H9 (cell line): ENCODE data around the gene KRT13. TPM values are rescaled to one million over a fixed set of nuclear protein-coding genes. Genes with fewer than 3 reads are reported as not detected.
A peak's percentile ranks its signal among the peaks of the same experiment; 100 is the strongest.

ENCODE experiments used
- DNase-seq: peaks from one replicate; pipeline ENCODE4 v3.0.0-alpha.2; 2017
- H2AFZ ChIP-seq: one replicate; pipeline ENCODE4 v1.6.1; 2013; ENCODE audit warnings: mild to moderate bottlenecking, low read length, control low read depth, moderate library complexity
- H2AK5ac ChIP-seq: 2 replicates; pipeline ENCODE4 v1.6.1; 2013; ENCODE audit warnings: low read length, control low read depth, mixed read lengths; ENCODE audit not compliant: insufficient read length
- H2BK120ac ChIP-seq: one replicate; pipeline ENCODE4 v1.6.1; 2013; ENCODE audit warnings: low read depth, mild to moderate bottlenecking, low read length, control low read depth, inconsistent platforms; ENCODE audit not compliant: poor library complexity, severe bottlenecking
- H2BK12ac ChIP-seq: 2 replicates; pipeline ENCODE4 v1.6.1; 2013; ENCODE audit warnings: low read length, control low read depth, mixed read lengths, low read depth; ENCODE audit not compliant: insufficient read length
- H2BK15ac ChIP-seq: 2 replicates; pipeline ENCODE4 v1.6.1; 2013; ENCODE audit warnings: low read depth, low read length, control low read depth
- H2BK20ac ChIP-seq: one replicate; pipeline ENCODE4 v1.6.1; 2013; ENCODE audit warnings: low read depth, mild to moderate bottlenecking, low read length, control low read depth, inconsistent platforms; ENCODE audit not compliant: poor library complexity, severe bottlenecking
- H2BK5ac ChIP-seq: 2 replicates; pipeline ENCODE4 v1.6.1; 2013; ENCODE audit warnings: low read length, control low read depth, mixed read lengths; ENCODE audit not compliant: insufficient read length
- H3K14ac ChIP-seq: 2 replicates; pipeline ENCODE4 v1.6.1; 2013; ENCODE audit warnings: low read length, control low read depth; ENCODE audit not compliant: insufficient read depth
- H3K18ac ChIP-seq: 2 replicates; pipeline ENCODE4 v1.6.1; 2013; ENCODE audit warnings: low read depth, mild to moderate bottlenecking, mixed read lengths, low read length, control low read depth; ENCODE audit not compliant: insufficient read length
- H3K23ac ChIP-seq: 2 replicates; pipeline ENCODE4 v1.6.1; 2013; ENCODE audit warnings: low read length, control low read depth, mixed read lengths, low read depth; ENCODE audit not compliant: insufficient read length
- H3K23me2 ChIP-seq: 2 replicates; pipeline ENCODE4 v1.6.1; 2013; ENCODE audit warnings: low read depth, mild to moderate bottlenecking, mixed read lengths, low read length, control low read depth; ENCODE audit not compliant: insufficient read length, poor library complexity, severe bottlenecking
- H3K27ac ChIP-seq: 2 replicates; pipeline ENCODE4 v1.5.1; 2013; ENCODE audit warnings: low read length, control low read depth, mixed read lengths, low read depth; ENCODE audit not compliant: insufficient read length
- H3K27me3 ChIP-seq: 2 replicates; pipeline ENCODE4 v1.6.1; 2013; ENCODE audit warnings: low read length, control low read depth, inconsistent platforms; ENCODE audit not compliant: insufficient read depth
- H3K4ac ChIP-seq: 2 replicates; pipeline ENCODE4 v1.6.1; 2013; ENCODE audit warnings: low read depth, mild to moderate bottlenecking, control low read depth, inconsistent platforms, low read length, moderate library complexity
- H3K4me1 ChIP-seq: 2 replicates; pipeline ENCODE4 v1.6.1; 2013; ENCODE audit warnings: low read length, control low read depth, inconsistent platforms; ENCODE audit not compliant: insufficient read depth
- H3K4me2 ChIP-seq: 2 replicates; pipeline ENCODE4 v1.6.1; 2013; ENCODE audit warnings: low read length, control low read depth, mixed read lengths; ENCODE audit not compliant: insufficient read length, insufficient read depth
- H3K56ac ChIP-seq: 2 replicates; pipeline ENCODE4 v1.6.1; 2013; ENCODE audit warnings: low read depth, mild to moderate bottlenecking, mixed read lengths, low read length, control low read depth; ENCODE audit not compliant: insufficient read length
- H3K79me1 ChIP-seq: 2 replicates; pipeline ENCODE4 v1.6.1; 2013; ENCODE audit warnings: low read depth, mild to moderate bottlenecking, moderate library complexity, low read length, control low read depth, inconsistent platforms; ENCODE audit not compliant: insufficient read depth, poor library complexity, severe bottlenecking
- H3K79me2 ChIP-seq: 2 replicates; pipeline ENCODE4 v1.6.1; 2013; ENCODE audit warnings: low read length, control low read depth, inconsistent platforms; ENCODE audit not compliant: insufficient read depth
- H3K9ac ChIP-seq: 2 replicates; pipeline ENCODE4 v1.6.1; 2013; ENCODE audit warnings: low read length, control low read depth, mixed read lengths; ENCODE audit not compliant: insufficient read length; ENCODE audit errors: extremely low read depth
- H3K9me3 ChIP-seq: one replicate; pipeline ENCODE4 v1.6.1; 2013; ENCODE audit warnings: low read depth, low read length, inconsistent platforms; ENCODE audit not compliant: control insufficient read depth
- H3T11ph ChIP-seq: one replicate; pipeline ENCODE4 v1.6.1; 2013; ENCODE audit warnings: mild to moderate bottlenecking, low read length, control low read depth, inconsistent platforms
- H4K20me1 ChIP-seq: one replicate; pipeline ENCODE4 v1.6.1; 2013; ENCODE audit not compliant: control insufficient read depth, insufficient read length, insufficient read depth
- H4K5ac ChIP-seq: 2 replicates; pipeline ENCODE4 v1.6.1; 2013; ENCODE audit warnings: low read depth, mild to moderate bottlenecking, mixed read lengths, low read length, control low read depth; ENCODE audit not compliant: insufficient read length
- H4K8ac ChIP-seq: replicated peaks from 2 replicates; pipeline ENCODE4 v1.6.1; 2013; ENCODE audit warnings: low read length, control low read depth, mixed read lengths, low read depth; ENCODE audit not compliant: insufficient read length
- H4K91ac ChIP-seq: 2 replicates; pipeline ENCODE4 v1.6.1; 2013; ENCODE audit warnings: low read depth, mild to moderate bottlenecking, moderate library complexity, mixed read lengths, low read length, control low read depth; ENCODE audit not compliant: insufficient read length
- H3K27ac Mint-ChIP-seq, 3 experiments: 2 replicates in 2 of 3; 3 replicates in 1 of 3; pipeline ENCODE4 v1.8.0; 2020 to 2021; ENCODE audit warnings: mixed read lengths in 3 of 3, mild to moderate bottlenecking in 1 of 3, moderate library complexity in 1 of 3
- H3K27me3 Mint-ChIP-seq: 2 replicates; pipeline ENCODE4 v1.8.0; 2021; ENCODE audit warnings: low read depth, mild to moderate bottlenecking, moderate library complexity, mixed read lengths
- H3K36me3 Mint-ChIP-seq, 3 experiments: 2 replicates in 2 of 3; 3 replicates in 1 of 3; pipeline ENCODE4 v1.8.0; 2020 to 2021; ENCODE audit warnings: low read depth in 3 of 3, mixed read lengths in 3 of 3; ENCODE audit not compliant: insufficient read depth in 1 of 3
- H3K4me1 Mint-ChIP-seq, 2 experiments: 2 replicates each; pipeline ENCODE4 v1.8.0; 2020; ENCODE audit warnings: mixed read lengths in 2 of 2
- H3K4me3 Mint-ChIP-seq, 2 experiments: 2 replicates in 1 of 2; 3 replicates in 1 of 2; pipeline ENCODE4 v1.8.0; 2020 to 2021; ENCODE audit warnings: mild to moderate bottlenecking in 2 of 2, mixed read lengths in 2 of 2, moderate library complexity in 1 of 2
- H3K9me3 Mint-ChIP-seq, 2 experiments: 2 replicates in 1 of 2; 3 replicates in 1 of 2; pipeline ENCODE4 v1.8.0; 2020; ENCODE audit warnings: mild to moderate bottlenecking in 2 of 2, mixed read lengths in 2 of 2, moderate library complexity in 1 of 2
- CTCF ChIP-seq: fragments of 200-600 bp; sonication (generic); conservative IDR thresholded peaks from 3 replicates; pipeline ENCODE4 v1.8.0; 2021; ENCODE audit warnings: antibody characterized with exemption, mild to moderate bottlenecking
- WGBS: extraction: QIAGEN DNeasy Blood & Tissue Kit; methylation state at CpG from one replicate; pipeline ENCODE4 v1.1.7; 2013; ENCODE audit warnings: missing lambda C conversion rate, low lambda C conversion rate, mixed read lengths; ENCODE audit not compliant: insufficient read length; ENCODE audit errors: extremely low coverage; 5-methylcytosine and 5-hydroxymethylcytosine counted together
- total RNA-seq: library from RNA; stranded (reverse); gene quantifications from 2 replicates; pipeline ENCODE4 v1.2.1, GENCODE V29; 2021

Gene KRT13
- total RNA-seq, 1 experiment from 2014 or later = not detected

GRCh38 chr17:41529491-41529915 lies 24.1 kb upstream of the KRT13 start:
- no peaks in the 10 kb centered on the region for H3K27me3 ChIP-seq
- H3K4me2 ChIP-seq = no peak overlapping the region
- H3K56ac ChIP-seq = no peak overlapping the region
- no peak overlapping the region for H3K23ac ChIP-seq
- H4K8ac ChIP-seq = no peak overlapping the region
- H4K5ac ChIP-seq = no peak overlapping the region
- H3K4ac ChIP-seq = no peak overlapping the region
- H2BK15ac ChIP-seq = peak overlapping the region; percentile 92; the same call in 1 of the 2 replicates
- no peak overlapping the region for H2BK5ac ChIP-seq
- DNase-seq = no peak
- H2BK12ac ChIP-seq = no peak overlapping the region
- H3K9ac ChIP-seq = no peak overlapping the region
- peaks cover 30 to 33% of the 10 kb centered on the region in 2 experiments for H3K4me1 Mint-ChIP-seq
- no peaks in the 10 kb centered on the region for H3K9me3 ChIP-seq
- H3K4me3 Mint-ChIP-seq = peak overlapping the region; percentile 88 to 94; a peak in 2 of 5 replicates
- H3K14ac ChIP-seq = no peak overlapping the region
- no peaks in the 10 kb centered on the region for H4K20me1 ChIP-seq
- H3K4me1 ChIP-seq = no peaks in the 10 kb centered on the region
- no peak overlapping the region for H3K18ac ChIP-seq
- H2BK120ac ChIP-seq = no peak overlapping the region
- TF ChIP-seq CTCF = no peak
- WGBS = no CpG with 5 or more reads among the region's 5 CpGs
- peaks cover 20% of the 10 kb centered on the region for H3K27me3 Mint-ChIP-seq
- H3K23me2 ChIP-seq = peaks cover 13% of the 10 kb centered on the region
- H2AFZ ChIP-seq = no peak overlapping the region
- H2AK5ac ChIP-seq = no peak overlapping the region
- peaks cover 14 to 24% (median 21%) of the 10 kb centered on the region in 3 experiments; a peak in 6 of 7 replicates for H3K36me3 Mint-ChIP-seq
- H3K27ac ChIP-seq = no peak overlapping the region
- no peak overlapping the region for H3T11ph ChIP-seq
- peaks cover 4% of the 10 kb centered on the region; the same call in 1 of the 2 replicates for H3K79me2 ChIP-seq
- no peak overlapping the region for H4K91ac ChIP-seq
- H3K9me3 Mint-ChIP-seq = no peaks in the 10 kb centered on the region
- H3K79me1 ChIP-seq = no peaks in the 10 kb centered on the region
- H2BK20ac ChIP-seq = no peak overlapping the region
- H3K27ac Mint-ChIP-seq = peak overlapping the region in 2 of 3 experiments; percentile 44 to 96; a peak in 4 of 7 replicates
